ENCODE measurements around the gene IRF2BP1.
A peak's percentile ranks its signal among the peaks of the same experiment; 100 is the strongest.
"Not testable (repeated sequence)": the region's sequence is repeated elsewhere in the genome, so short reads cannot be mapped to it uniquely, and the experiment has no call there.

IRF2BP1 gene

DNA sequence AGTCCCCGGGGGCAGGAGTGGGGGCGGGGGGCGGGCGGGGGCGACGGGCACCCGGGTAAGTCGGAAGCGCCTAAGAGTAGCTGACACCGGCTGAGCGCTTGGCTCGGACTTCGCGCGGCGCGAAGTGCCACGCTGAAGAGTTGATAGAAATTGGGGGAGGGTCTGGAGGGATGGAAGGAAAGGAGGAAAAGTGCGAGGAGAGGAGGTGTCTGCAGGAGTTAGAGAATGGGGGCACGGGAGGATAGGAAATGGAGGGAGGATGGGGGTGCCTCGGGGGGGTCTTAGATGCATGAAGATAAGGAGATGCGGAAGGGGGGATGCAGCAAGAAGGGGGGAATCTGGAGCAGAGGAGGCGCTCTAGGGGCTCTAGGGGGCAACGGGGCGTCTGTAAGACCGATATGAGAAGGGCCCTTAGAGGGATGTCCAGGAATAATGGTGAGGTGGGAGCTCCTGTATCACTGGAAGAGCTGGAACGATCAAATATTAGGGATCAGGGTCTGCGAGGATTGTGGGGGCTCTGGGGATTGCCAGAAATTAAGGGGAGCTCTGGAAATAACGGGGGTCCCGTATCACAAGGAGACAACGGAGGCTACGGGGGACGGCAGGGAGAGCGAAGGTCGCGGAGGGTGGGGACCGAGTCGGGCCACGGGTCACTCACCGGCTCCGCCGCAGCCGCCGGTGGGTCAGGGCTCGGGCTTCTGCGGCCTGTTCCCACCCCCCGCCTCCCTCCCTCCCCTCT, 16.1 kb upstream of the IRF2BP1 start, which contains the start of gene MYPOP:
Gene MYPOP, minus strand, starts transcription at position 702 of the 739 bp plus-strand sequence. CDS start 840 bp downstream, outside the sequence.
- no peak for DNase-seq

DNA sequence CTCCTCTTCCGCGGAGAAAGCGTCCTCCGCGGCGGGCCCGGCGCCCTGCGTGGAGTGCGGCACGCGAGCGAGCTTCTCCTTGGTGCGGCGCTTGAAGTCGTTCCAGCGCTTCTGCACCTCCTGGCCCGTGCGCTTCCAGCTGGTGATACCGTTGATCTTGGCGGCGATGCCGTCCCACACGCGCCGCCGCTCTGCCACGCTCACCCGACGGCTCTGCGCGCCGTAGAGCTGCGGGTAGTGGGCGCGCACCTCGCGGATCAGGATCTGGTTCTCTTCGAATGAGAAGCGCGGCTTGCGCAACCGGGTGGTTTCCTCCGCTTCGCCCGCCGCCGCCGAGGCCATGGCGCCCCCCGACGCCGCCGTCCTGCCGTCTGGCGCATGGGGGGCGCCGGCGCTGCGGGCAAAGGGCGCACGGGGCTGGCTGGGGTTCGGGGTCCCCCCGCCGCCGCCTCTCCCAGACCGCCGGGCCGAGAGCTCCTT, 15.5 kb upstream of the IRF2BP1 start:
- no peak for DNase-seq

- no peak for DNase-seq
Observed at GRCh38 chr19:45900738-45901431, 14.9 kb upstream of the IRF2BP1 start.

GRCh38 chr19:45899919-45900589, 14.1 kb upstream of the IRF2BP1 start:
- DNase-seq = no peak

- DNase-seq = no peak
Observed at GRCh38 chr19:45899253-45899652, 13.3 kb upstream of the IRF2BP1 start.

DNA sequence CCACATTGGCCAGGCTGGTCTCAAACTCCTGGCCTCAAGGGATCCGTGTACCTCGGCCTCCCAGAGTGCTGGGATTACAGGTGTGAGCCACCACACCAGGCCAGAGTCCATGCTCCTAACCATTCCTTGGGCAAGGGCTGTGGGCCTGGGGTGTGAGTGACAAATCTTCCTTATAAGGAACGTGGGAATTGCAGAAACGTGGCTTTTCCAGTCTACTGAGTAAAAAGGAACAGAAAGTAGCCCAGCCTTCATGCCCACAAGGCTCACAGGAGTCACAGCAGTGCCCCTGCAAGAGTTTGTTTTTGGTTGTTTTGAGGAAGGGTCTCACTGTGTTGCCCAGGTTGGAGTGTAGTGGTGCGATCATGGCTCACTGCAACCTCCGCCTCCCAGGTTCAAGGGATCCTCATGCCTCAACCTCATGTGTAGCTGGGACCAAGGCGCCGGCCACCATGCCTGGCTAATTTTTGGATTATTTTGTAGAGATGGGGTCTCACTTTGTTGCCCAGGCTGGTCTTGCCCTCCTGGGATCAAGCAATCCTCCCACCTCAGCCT, 11.4 kb upstream of the IRF2BP1 start:
- no peak for DNase-seq

- not testable (repeated sequence) for DNase-seq
Observed at GRCh38 chr19:45895983-45896599, 10.2 kb upstream of the IRF2BP1 start.

- DNase-seq = no peak
Observed at GRCh38 chr19:45895519-45895972, 9.6 kb upstream of the IRF2BP1 start.

DNA sequence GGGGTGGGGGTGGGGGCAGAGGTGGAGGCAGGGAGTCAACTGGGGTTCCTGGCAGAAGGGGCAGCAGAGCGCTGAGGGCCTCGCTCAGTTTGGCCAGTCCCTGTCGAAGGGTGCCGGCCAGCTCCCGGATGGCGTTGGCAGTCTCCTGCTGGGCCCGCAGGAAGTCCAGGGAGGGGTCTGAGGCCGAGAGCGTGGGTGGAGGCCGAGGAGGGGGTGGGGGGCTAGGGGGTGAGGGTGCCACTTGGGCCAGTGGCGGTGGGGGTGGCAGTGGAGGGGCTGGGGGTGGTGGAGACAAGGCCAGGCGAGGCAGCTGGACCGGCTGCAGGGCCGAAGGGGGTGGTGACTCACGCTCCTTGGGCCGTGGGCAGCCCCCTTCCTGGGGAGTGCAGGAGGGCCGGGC, 4.9 kb upstream of the IRF2BP1 start:
- no peak for DNase-seq

DNA sequence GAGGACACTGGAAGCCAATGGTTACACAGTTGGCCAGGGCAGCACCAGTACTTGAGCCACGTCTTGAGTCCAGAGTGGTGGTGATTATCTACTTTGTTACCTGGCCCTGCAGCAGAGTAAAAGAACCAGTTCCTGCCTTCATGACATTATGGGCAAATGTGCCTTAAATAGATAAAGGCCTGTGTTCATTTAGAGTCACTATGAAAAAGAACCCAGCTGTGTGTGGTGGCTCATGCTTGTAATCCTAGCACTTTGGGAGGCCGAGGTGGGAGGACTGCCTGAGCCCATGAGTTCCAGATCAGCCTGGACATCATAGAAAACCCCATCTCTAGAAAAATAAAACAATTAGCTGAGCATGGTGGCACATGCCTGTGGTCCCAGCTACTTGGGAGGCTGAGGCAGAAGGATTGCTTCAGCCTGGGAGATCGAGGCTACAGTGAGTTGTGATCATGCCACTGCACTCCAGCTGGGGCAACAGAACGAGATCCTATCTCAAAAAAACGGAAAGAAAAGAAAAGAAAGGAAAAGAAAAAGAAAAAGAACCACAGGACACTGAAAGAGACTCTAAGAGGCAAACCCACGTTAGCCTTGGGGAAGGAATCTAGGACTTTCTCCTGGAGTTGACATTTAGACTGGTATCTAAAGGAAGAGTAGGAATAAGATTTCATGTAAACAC, 3.4 kb upstream of the IRF2BP1 start:
- no peak for DNase-seq

GRCh38 chr19:45887200-45887710, 1.3 kb upstream of the IRF2BP1 start:
- no peak for DNase-seq

DNA sequence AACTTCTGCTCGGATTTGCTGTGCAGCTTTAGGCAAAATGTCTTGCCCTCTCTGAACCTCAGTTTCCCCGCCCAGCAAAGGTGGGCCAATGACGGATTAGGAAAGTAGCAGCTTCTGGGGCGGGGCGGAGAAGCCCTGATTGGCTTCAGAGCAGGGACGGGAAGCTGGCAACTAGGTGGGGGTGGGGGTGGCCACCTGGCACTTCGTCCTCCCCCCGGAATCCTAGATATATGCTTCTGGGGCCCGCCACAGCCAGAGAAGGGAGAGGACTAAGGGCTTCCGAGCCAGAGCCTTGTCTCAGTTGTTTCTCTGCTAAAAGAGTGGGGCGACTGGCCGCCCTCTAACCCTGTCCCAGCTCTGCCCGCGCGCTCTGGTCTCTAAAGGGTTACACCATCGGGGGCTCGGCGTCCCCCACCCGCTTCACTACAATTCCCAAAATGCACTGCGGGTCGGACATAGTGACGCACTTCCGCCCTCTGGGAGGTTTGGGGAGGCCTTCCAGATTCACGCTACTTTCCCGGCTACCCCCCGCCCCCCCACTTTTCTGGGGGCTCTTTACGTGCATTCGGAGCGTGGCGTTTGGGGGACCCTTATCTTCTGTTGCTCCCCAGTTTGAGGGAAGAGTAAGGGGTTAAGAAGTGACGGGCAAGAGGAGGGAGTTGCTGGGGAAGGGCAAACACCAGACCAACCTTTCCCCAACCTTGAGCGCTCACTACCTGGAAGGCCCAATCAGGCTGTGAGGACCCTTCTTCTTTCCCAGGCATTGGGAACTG, 672 bp upstream of the IRF2BP1 start:
- peak; percentile 75 for DNase-seq

- DNase-seq = no peak
Observed at GRCh38 chr19:45884682-45885555, 1.0 kb downstream of the IRF2BP1 start.

GRCh38 chr19:45883881-45884681, 1.9 kb downstream of the IRF2BP1 start:
- DNase-seq = no peak

DNA sequence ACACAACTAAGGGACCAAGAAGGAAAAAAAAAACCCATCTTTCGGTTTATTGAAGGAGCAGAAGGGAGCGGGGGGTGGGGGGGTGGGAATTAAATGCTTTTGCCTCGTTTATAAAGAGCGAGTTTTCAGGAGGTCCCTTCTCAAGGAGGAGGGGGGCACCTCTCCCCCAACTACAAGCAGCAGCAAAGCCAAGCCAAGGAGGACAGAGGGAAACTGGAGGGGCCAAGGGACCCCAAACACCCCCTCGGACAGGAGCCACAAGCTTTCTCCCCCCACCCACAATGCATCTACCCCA, 2.4 kb downstream of the IRF2BP1 start:
- DNase-seq = no peak

GRCh38 chr19:45882652-45883585, 3.0 kb downstream of the IRF2BP1 start:
- DNase-seq = no peak

GRCh38 chr19:45881909-45882528, 3.9 kb downstream of the IRF2BP1 start:
- no peak for DNase-seq

Measured in NCI-H2227 treated with DMSO at 0.1 percent for 48 hours (cell line).